Epithelial cell of prostate (primary cell): ENCODE data around the gene ARHGEF25.
"Not testable (repeated sequence)": the region's sequence is repeated elsewhere in the genome, so short reads cannot be mapped to it uniquely, and the experiment has no call there.

Experiments used
- DNase-seq: peaks from one replicate; pipeline ENCODE4 v3.0.0-alpha.2; 2011; ENCODE audit warnings: low read depth, low spot score
- H3K27ac ChIP-seq: fragments of 450-650 bp; 2 replicates; pipeline ENCODE4 v1.5.1; 2017; ENCODE audit warnings: mild to moderate bottlenecking

Gene ARHGEF25

DNA sequence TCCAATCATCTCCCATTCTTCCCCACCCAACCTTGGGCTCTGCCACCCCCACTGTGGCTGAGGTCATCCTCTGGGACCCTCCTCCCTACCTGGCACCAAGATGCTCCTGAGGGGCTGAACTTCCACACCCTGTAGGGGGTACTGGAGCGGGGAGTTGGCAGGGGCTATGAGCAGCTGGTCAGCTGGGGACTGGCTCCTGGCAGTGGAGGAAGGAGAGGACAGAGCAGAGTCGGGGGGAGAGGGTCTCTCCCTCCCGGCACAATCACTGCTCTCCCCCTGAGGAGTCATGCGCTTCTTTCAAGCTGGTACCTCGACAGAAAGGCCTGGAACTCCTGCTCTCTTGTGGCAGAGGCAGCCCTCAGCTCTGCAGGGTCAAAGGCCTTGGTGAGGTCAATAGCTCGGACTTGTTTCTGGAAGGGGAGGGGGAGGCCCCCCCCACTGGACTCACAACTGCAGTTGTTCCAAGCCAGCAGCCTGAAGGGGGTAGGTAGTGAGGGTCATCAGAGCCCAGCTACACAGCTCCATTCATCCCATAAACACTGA, 19.7 kb downstream of the ARHGEF25 start:
- no peak for DNase-seq
- H3K27ac ChIP-seq: no peak overlapping the region

DNA sequence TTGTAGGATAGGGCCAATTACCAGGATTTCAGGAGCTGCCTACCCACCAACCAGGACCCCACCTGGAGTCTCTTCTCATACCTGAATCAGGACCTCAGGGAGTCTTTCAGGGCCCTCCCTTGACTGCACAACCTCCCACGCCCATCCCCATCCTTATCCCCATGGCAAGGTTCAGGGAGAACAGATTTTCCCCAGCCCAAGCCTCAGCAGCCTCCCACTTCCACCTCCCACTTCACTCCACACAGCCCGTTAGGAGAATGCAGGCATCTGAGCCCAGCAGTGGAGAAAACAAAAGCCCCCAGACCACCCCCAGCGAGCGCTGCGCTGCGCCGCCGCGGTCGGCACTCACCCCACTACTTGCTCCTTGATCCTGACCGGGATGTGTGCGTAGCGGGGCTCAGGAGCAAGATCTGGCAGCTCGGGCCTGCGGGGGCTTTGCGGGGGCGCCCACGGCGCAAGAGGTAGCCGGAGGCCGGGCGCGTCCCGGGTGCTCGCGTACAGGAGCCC, 20.4 kb downstream of the ARHGEF25 start:
- no peak for DNase-seq
- no peak overlapping the region for H3K27ac ChIP-seq

DNA sequence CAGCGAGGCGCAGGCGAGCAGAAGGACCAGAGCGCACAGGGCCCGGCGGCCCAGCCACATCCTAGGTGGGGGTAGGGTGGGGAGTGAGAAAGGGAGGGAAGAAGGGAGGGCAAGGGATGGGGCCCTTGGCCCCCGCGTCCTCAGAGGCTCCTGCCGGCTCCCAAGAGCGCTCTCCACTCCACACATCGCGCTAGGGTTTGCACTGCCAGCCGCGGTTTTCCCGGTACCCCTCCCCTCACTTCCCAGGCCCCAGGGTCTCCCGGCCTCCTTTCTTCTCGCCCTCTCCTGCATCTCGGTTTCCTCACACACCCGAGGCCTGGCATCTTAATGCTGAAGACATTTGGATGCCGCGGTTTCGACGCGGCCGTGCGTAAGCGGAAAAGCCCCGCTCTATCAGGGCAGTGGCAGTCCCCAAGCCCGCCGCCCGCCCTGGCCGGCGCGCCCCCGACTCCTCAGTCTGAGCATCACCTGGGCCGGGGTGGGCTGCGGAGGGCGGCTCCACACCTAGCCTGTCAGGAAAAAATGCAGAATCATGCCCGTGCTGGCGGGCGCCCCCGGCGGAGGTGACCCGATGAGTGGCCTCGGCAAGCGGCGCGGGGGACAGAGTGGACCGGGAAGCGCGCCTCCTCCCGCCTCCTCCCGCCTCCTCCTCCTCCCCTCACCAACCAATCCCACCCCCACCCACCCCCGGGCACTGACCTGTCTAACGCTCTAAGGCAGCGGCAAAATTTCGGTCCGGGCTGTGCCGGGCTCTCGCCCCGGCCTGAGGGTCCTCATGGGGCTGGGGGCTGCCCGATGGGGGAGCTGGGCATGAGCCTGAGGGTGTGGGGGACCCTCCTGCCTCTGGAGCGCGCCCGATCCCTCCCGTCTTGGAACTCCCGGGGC, 21.1 kb downstream of the ARHGEF25 start:
- DNase-seq: no peak
- no peak overlapping the region for H3K27ac ChIP-seq

DNA sequence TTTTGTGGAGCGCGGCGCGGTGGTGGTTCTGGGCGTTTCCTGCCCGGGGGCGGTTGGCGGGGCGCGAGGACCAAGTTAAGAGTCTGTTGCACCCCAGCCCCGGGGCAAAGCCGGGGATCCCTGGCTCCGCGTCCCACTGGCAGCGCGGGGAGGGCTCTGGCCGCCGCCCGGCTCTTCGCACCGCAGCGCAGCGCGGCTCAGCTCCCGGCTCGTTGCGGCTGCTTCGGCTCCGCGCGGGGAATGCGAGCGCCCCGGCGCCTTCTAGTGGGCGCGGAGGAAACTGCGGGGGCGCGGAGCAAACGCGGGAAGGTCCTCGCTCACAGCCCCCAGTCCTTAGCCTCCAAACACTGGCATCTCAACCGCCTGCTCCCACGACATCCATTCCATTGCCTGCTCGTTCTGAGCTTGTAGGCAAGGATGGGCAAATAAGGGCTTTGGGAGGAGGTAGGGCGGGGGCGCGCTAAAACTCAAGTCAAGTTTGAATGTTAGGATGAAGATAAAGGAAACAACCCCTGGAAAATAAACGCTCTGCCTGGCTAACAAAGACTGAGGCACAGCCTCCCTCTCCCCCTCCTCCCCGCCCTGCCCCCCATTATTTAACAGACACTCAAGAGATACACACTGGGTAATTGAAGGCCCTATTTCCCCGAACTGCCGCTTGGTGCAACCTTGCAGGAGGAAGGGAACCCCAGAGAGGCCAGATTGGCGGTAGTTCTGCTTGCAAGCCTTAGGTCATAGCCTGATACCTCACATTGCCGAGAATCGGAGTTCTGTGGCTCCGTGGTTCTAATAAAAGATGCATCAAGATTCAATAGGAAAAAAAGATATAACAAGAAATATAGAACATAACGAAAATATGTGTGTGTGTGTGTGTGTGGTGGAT, 22.0 kb downstream of the ARHGEF25 start, which contains the start of gene B4GALNT1:
B4GALNT1 (minus strand) TSS at position 244 of the 883 bp plus-strand sequence. CDS start 1,069 bp downstream, outside the sequence.
- no peak for DNase-seq
- H3K27ac ChIP-seq: no peak within 1 kb of the TSS

DNA sequence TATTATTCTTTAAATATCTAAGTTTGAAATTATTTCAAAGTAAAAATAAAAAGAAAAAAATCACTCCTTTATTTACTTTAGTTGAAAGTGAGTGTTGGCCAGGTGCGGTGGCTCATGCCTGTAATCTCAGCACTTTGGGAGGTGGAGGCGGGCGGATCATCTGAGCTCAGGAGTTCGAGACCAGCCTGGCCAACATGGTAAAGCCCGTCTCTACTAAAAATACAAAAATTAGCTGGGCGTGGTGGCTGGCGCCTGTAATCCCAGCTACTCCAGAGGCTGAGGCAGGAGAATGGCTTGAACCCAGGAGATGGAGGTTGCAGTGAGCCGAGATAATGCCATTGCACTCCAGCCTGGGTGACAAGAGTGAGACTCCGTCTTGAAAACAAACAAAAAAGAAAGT, 25.5 kb downstream of the ARHGEF25 start:
- not testable (repeated sequence) for H3K27ac ChIP-seq, DNase-seq

DNA sequence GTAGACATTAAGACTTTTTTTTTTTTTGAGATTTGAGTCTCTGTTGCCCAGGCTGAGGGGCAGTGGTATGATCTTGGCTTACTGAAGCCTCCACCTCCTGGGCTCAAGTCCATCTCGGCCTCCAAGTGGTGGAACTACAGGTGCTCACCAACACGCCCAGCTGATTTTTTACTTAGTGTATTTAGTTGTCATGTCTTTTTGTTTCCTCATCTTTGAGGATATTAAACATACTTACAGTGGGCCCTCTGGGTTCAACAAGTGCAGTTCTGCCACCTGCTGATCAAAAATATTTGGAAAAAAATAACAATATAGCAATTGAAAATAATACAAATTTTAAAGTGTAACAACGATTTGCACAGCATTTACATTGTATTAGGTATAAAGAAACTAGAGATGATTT, 26.1 kb downstream of the ARHGEF25 start:
- H3K27ac ChIP-seq: no peak overlapping the region
- DNase-seq: no peak

DNA sequence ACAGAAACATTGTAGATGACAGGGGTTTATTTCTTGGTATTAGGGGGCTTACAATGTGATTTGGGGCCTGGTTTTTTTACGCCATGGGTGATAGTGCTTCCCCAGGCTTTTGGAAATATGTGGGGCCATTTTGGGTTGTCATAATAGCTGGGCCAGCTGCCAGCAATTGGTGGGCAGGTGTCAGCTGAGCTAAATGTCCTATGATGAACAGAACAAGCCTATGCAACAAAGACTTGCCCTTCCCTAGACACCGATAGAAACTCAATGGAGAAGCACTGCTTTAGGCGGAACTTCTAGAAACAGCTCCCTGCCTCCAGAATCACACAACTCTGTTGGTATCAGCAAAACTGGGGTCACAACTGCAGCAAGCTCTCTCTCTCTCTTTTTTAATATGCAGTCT, 26.9 kb downstream of the ARHGEF25 start:
- H3K27ac ChIP-seq: no peak overlapping the region
- no peak for DNase-seq

DNA sequence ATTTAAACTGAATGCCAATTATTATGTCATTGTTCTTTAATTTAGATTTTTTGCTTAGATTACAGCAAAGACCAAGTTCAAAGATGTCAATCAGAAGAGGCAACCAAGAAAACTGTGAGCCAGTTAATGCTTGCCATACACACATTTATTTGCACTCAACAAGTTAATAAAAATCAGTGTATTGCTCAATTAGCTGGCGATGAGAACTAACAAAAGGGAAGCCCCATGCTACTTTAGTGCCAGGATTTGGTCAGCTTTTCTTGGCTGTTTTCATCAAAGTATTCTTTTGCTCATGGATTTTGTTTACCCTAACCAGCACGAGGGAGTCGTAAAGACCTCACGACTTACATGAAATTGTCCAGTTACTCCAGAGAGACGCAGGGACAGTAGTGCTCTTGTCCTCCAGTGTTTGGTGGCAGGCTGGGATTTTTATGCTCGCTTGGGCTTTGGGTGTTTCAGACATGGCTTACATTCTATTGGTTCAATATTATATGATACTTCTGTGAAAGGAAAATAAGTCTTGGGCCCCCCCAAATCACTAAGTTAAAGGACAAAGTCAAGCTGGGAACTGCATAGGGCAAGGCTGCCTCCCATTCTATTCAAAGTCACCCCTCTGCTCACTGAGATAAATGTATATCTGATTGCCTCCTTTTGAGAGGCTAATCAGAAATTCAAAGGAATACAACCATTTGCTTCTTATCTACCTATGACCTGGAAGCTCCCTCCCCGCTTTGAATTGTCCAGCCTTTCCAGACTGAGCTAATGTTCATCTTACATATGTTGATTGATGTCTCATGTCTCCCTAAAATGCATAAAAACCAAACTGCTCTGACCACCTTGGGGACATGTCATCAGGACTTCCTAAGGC, 29.2 kb downstream of the ARHGEF25 start:
- DNase-seq: no peak
- H3K27ac ChIP-seq: no peak overlapping the region

DNA sequence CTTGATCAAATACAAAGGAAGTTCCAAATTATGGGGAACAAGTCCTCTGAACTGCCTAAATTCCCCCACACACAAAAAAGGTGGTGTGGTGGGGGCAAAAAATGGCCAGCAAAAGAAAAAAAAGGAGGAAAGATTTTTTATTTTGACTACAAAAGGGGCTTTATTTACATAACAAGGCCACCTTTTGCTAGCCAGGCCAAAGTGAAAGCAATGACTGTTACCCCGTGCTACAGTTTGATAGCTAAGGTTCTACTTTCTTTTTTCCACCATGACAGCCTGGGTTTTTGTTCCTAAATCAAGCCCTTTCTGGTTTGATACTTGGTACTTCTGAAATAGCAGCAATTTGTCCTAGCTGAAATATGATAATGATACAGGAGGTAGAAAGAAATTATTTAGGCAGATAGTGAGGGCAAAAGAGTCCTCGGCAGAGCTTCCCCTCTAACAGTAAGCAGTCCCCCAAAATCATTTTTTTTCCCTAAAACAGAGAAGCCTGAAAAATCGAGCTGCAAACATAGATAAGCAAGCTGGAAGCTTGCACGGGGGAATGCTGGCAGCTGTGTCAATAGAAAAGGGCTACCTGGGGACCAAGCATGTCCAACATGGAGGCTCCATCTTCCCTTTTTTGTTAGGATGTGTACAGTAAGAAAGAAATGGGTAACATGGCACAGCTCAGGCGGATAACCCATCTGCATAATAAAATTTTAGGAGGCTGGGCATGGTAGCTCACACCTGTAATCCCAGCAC, 30.6 kb downstream of the ARHGEF25 start:
- no peak for DNase-seq
- no peak overlapping the region for H3K27ac ChIP-seq

DNA sequence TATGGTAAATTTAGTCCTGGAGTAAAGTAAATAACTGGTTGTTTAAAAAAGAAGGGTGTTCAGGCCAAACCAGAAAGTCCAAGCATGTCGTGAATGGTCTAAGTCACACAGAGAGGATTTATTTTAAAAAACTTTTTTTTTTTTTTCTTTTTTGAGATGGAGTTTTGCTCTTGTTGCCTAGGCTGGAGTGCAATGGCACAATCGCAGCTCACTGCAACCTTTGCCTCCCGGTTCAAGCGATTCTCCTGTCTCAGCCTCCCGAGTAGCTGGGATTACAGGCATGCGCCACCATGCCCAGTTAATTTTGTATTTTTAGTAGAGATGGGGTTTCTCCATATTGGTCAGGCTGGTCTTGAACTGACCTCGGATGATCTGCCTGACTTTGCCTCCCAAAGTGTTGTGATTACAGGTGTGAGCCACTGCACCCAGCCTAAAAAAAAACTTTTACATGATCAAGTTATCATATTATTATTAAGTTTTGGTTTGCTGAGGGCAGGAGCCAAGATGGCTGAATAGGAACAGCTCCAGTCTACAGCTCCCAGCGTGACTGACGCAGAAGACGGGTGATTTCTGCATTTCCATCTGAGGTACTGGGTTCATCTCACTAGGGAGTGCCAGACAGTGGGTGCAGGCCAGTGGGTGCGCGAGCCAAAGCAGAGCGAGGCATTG, 34.9 kb downstream of the ARHGEF25 start:
- DNase-seq, H3K27ac ChIP-seq: not testable (repeated sequence)

DNA sequence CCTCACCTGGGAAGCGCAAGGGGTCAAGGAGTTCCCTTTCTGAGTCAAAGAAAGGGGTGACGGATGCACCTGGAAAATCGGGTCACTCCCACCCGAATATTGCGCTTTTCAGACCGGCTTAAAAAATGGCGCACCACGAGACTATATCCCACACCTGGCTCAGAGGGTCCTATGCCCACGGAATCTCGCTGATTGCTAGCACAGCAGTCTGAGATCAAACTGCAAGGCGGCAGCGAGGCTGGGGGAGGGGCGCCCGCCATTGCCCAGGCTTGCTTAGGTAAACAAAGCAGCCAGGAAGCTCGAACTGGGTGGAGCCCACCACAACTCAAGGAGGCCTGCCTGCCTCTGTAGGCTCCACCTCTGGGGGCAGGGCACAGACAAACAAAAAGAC, 35.4 kb downstream of the ARHGEF25 start:
- H3K27ac ChIP-seq, DNase-seq: not testable (repeated sequence)

DNA sequence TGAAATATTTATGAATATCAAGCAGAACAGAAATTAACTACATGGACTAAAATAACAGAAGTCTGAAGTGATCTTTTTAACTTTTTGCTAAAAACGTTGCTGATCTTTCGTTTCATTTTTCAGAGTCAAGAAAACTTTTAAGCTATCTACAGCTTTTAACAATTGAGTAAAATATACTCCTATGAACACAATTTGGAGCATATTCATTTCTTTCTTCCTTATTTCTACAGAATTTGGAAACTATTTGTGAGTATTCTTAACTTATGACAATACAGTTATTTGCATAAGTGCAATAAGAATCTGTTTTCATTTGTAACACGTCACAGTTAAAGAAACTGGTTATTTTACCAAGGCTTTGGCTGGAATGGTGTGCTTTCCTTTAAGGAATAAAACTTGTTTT, 42.8 kb downstream of the ARHGEF25 start:
- no peak for DNase-seq
- no peak overlapping the region for H3K27ac ChIP-seq

DNA sequence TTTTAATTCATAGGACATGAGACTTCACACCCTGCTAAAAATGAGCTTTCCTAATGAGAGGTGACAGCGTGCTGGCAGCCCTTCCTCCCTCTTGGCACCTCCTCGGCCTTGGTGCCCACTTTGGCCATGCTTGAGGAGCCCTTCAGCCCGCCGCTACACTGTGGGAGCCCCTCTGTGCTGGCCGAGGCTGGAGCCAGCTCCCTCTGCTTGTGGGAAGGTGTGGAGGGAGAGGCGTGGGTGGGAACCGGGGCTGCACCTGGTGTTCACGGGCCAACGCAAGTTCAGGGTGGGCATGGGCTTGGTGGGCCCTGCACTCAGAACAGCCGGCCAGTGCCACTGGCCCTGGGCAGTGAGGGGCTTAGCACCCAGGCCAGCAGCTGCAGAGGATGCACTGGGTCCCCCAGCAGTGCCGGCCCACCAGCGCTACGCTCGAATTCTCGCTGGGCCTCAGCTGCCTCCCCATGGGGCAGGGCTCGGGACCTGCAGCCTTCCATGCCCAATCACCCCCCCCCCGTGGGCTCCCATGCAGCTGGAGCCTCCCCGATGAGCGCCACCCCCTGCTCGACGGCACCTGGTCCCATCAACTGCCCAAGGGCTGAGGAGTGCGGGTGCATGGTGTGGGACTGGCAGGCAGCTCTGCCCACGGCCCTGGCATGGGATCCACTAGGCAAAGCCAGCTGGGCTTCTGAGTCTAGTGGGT, 44.5 kb downstream of the ARHGEF25 start:
- no peak for DNase-seq
- no peak overlapping the region for H3K27ac ChIP-seq

DNA sequence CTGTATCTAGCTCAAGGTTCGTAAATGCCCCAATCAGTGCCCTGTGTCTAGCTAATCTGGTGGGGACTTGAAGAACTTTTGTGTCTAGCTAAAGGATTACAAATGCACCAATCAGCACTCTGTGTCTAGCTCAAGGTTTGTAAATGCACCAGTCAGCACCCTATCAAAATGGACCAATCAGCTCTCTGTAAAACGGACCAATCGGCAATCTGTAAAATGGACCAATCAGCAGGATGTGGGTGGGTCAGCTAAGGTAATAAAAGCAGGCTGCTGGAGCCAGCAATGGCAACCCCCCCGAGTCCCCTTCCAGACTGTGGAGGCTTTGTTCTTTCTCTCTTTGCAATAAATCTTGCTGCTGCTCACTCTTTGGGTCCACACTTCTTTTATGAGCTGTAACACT, 45.2 kb downstream of the ARHGEF25 start:
- not testable (repeated sequence) for DNase-seq, H3K27ac ChIP-seq

DNA sequence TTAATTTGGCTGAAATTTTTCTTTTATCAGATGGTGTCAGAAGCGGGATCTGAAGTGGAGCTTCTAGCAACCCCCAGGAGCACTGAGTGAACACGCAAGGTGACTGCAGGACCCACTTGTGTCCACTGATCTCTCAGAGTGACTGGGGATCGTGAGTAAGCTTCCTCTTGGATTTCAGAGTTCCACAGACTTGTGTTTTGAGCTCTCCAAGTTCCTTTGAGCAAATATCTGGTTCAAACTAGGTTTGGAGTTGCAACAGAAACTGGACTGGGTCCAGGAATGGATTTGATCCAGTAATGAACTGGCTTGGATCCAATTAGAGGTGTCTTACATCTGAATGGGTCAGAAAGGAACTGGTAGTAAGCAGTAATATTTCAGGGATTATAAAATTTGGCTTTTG, 46.5 kb downstream of the ARHGEF25 start:
- no peak overlapping the region for H3K27ac ChIP-seq
- DNase-seq: no peak

DNA sequence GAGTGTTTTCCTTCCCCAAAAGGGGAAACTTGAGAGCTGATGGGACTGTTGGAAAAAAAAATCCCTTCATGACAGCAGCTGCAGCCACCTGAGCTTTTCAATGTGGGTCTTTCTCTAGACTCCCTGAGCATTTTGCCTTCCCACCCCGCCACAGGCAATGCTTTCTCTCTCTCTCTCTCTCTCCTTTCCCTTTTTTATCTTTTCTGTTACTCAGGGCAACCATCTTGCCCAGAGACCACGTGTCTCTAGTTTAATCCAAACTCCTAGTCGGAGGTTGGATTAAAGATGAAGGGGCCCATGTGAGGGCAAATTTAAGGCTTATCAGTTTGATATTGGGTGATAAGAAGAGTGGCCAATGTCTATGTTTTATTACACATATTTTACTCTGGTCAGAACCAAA, 47.7 kb downstream of the ARHGEF25 start:
- no peak for DNase-seq
- no peak overlapping the region for H3K27ac ChIP-seq

DNA sequence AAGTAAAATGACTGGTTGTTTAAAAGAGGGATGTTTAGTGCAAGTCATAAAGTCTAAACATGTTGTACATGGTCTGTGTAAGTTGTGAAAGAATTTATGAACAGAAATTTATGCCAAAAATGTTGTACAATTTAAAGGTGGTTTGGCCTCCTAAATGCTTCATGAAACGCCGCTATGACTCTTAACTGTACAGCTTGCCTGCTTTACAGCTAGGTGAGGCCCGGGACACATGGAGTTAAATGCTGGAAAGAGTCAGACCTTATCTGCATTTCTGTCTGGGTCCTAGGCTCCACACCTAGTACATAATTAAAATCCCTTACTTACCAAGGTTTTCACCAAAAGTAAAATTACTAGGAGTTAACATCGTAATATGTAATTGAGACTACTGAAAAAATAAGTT, 50.1 kb downstream of the ARHGEF25 start:
- H3K27ac ChIP-seq: no peak overlapping the region
- DNase-seq: no peak
